CD14-positive monocyte (primary cell): Measurements from ENCODE around the gene PPBP. TPM values are rescaled to one million over a fixed set of nuclear protein-coding genes. Genes with fewer than 3 reads are reported as not detected.

Experiments used
- DNase-seq, 3 donors: peaks; one replicate each; pipeline ENCODE4 v3.0.0-alpha.2; 2011 to 2022
- H2AFZ ChIP-seq: 2 replicates; pipeline ENCODE4 v1.6.0; 2012; ENCODE audit warnings: mild to moderate bottlenecking, low read depth, low read length, inconsistent platforms; ENCODE audit not compliant: insufficient read depth, poor library complexity, severe bottlenecking
- H3K27ac ChIP-seq, 2 donors: 1 replicate in 1 of 2; 2 replicates in 1 of 2; pipeline ENCODE4 v1.5.1; 2012 to 2013; ENCODE audit warnings: low read length in 2 of 2, control low read depth in 1 of 2, inconsistent platforms in 1 of 2, low read depth in 1 of 2, mild to moderate bottlenecking in 1 of 2
- H3K27me3 ChIP-seq, 2 donors: one replicate each; pipeline versions ENCODE4 v1.6.0 to v1.6.1; 2011 to 2013; ENCODE audit warnings: low read length in 2 of 2; ENCODE audit not compliant: control insufficient read depth in 2 of 2, insufficient read depth in 2 of 2
- H3K36me3 ChIP-seq, 2 donors: replicated peaks in 1 of 2; 1 replicate in 1 of 2; 2 replicates in 1 of 2; pipeline versions ENCODE4 v1.5.1 to v1.6.1; 2012 to 2013; ENCODE audit warnings: low read length in 2 of 2, control low read depth in 1 of 2, inconsistent platforms in 1 of 2, mild to moderate bottlenecking in 1 of 2; ENCODE audit not compliant: insufficient read depth in 2 of 2, control insufficient read depth in 1 of 2
- H3K4me1 ChIP-seq, 2 donors: 1 replicate in 1 of 2; 2 replicates in 1 of 2; pipeline versions ENCODE4 v1.5.1 to v1.6.1; 2012 to 2013; ENCODE audit warnings: low read length in 2 of 2, control low read depth in 1 of 2, inconsistent platforms in 1 of 2, mild to moderate bottlenecking in 1 of 2, moderate library complexity in 1 of 2; ENCODE audit not compliant: insufficient read depth in 2 of 2, control insufficient read depth in 1 of 2
- H3K4me2 ChIP-seq: replicated peaks from 2 replicates; pipeline ENCODE3; 2012; ENCODE audit warnings: low read length, moderate library complexity, mild to moderate bottlenecking; ENCODE audit not compliant: poor library complexity, severe bottlenecking; ENCODE audit errors: extremely low read depth
- H3K4me3 ChIP-seq, 3 experiments: fragments of 200-600 bp in 1 of 3; sonication (generic) in 1 of 3; replicated peaks in 1 of 3; 1 replicate in 2 of 3; 2 replicates in 1 of 3; pipeline ENCODE4 v1.5.1; 2011 to 2013; ENCODE audit warnings: low read length in 3 of 3, mild to moderate bottlenecking in 3 of 3, control low read depth in 2 of 3, low read depth in 2 of 3, inconsistent platforms in 1 of 3, moderate library complexity in 1 of 3
- H3K79me2 ChIP-seq: 2 replicates; pipeline ENCODE4 v1.6.0; 2012; ENCODE audit warnings: mild to moderate bottlenecking, control low read depth, inconsistent platforms, low read length, moderate library complexity; ENCODE audit not compliant: insufficient read depth
- H3K9ac ChIP-seq: 2 replicates; pipeline ENCODE4 v1.6.0; 2017; ENCODE audit warnings: low read length, mild to moderate bottlenecking; ENCODE audit not compliant: insufficient read depth, poor library complexity, severe bottlenecking
- H3K9me3 ChIP-seq, 2 donors: replicated peaks in 1 of 2; 1 replicate in 1 of 2; 2 replicates in 1 of 2; pipeline versions ENCODE4 v1.5.1 to v1.6.1; 2012 to 2013; ENCODE audit warnings: low read length in 2 of 2, control low read depth in 1 of 2; ENCODE audit not compliant: control insufficient read depth in 1 of 2, insufficient read depth in 1 of 2
- H4K20me1 ChIP-seq: 2 replicates; pipeline ENCODE4 v1.6.0; 2012; ENCODE audit warnings: mild to moderate bottlenecking, low read length, control low read depth, moderate library complexity; ENCODE audit not compliant: insufficient read depth
- H3K27ac Mint-ChIP-seq, 7 donors: one replicate each; pipeline ENCODE4 v1.8.0; 2020; ENCODE audit warnings: mild to moderate bottlenecking in 7 of 7, mixed read lengths in 7 of 7, moderate library complexity in 6 of 7, inconsistent platforms in 2 of 7
- H3K27me3 Mint-ChIP-seq, 3 donors: one replicate each; pipeline ENCODE4 v1.8.0; 2021 to 2022; ENCODE audit warnings: low read depth in 3 of 3, mild to moderate bottlenecking in 3 of 3, mixed read lengths in 3 of 3, moderate library complexity in 3 of 3, inconsistent platforms in 1 of 3
- H3K36me3 Mint-ChIP-seq, 2 donors: one replicate each; pipeline ENCODE4 v1.8.0; 2020; ENCODE audit warnings: mixed read lengths in 2 of 2, inconsistent platforms in 1 of 2, mild to moderate bottlenecking in 1 of 2
- H3K4me1 Mint-ChIP-seq: one replicate; pipeline ENCODE4 v1.8.0; 2020; ENCODE audit warnings: mild to moderate bottlenecking, mixed read lengths
- H3K4me3 Mint-ChIP-seq, 2 donors: one replicate each; pipeline ENCODE4 v1.8.0; 2020; ENCODE audit warnings: mild to moderate bottlenecking in 2 of 2, mixed read lengths in 2 of 2, moderate library complexity in 1 of 2
- H3K9me3 Mint-ChIP-seq, 7 donors: one replicate each; pipeline ENCODE4 v1.8.0; 2020 to 2022; ENCODE audit warnings: mixed read lengths in 7 of 7, mild to moderate bottlenecking in 6 of 7, moderate library complexity in 6 of 7, inconsistent platforms in 2 of 7
- CTCF ChIP-seq: fragments of 200-600 bp; IDR thresholded peaks from one replicate; pipeline ENCODE4 v1.8.0; 2022; ENCODE audit warnings: antibody characterized with exemption, mild to moderate bottlenecking
- WGBS: methylation state at CpG from one replicate; pipeline ENCODE4 v1.1.5; 2013; ENCODE audit warnings: missing lambda C conversion rate; ENCODE audit not compliant: insufficient coverage; 5-methylcytosine and 5-hydroxymethylcytosine counted together
- intact Hi-C, 2 donors: fragments of 100-400 bp; cut with micrococcal nuclease; formaldehyde crosslinking; loops; one replicate each; pipeline versions ENCODE4 v1.15.0 to v1.15.1; 2023
- polyA plus RNA-seq, 3 donors: library from polyadenylated mRNA; depleted of rRNA in 1 of 3; unstranded in 2 of 3; stranded (reverse) in 1 of 3; fragments of 300-500 nt in 2 of 3; fragments of >200 nt in 1 of 3; fragmentation: Illumina TruSeq in 2 of 3; gene quantifications; 1 replicate in 2 of 3; 2 replicates in 1 of 3; pipeline ENCODE4 v1.2.3, GENCODE V29; 2012 to 2021

Gene PPBP
- polyA plus RNA-seq, 3 donors = 0.65 to 63.1 (median 16.3) TPM

DNA sequence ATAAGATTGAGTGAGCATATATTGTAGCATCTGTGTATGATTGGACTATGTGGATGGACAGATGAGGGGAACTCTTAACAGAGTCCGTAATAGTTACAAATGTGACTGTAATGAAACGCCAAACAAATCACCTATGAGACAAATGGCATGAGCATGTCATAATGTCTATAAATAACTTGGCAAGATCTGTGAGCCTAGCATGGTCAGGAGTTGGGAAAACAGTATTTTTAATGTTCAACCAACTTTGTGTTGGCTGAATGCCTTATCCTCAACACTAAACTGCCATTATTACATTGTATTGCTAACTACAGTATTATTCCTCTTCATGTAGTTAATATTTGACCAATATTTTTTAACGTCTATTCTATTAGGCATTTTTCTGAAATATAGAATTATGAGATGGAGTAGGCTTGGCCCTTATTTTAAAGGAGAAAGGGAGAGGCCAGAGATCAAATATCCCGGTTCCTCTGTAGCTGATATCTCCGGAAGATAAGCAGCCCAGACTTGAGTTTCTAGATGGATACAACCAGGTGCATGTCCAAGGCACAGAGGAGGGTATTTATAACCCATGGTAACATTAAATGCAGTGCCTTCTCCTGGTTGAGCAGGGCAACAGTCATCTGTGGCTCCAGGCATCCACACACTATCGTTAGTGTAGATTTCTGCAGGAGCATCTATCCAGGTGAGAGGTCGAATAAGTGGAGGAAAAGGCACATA is 38.8 kb downstream of the PPBP start:
- peaks cover 16 to 23% (median 16%) of the 10 kb centered on the region in 3 donors for H3K27me3 Mint-ChIP-seq
- H3K9me3 ChIP-seq = no peaks in the 10 kb centered on the region
- H3K9me3 Mint-ChIP-seq = peaks cover 0 to 5% (median 2%) of the 10 kb centered on the region in 7 donors
- H3K4me2 ChIP-seq = no peak overlapping the region
- DNase-seq = no peak
- peaks cover 1 to 5% of the 10 kb centered on the region in 2 donors for H3K4me1 ChIP-seq
- H3K27ac ChIP-seq = no peak overlapping the region
- H3K27me3 ChIP-seq = peaks cover 18 to 20% of the 10 kb centered on the region in 2 donors
- H2AFZ ChIP-seq = no peak overlapping the region
- H3K4me1 Mint-ChIP-seq = peaks cover 2% of the 10 kb centered on the region
- H3K36me3 ChIP-seq = no peaks in the 10 kb centered on the region
- no peak overlapping the region for H3K4me3 Mint-ChIP-seq
- H3K36me3 Mint-ChIP-seq = peaks cover 0 to 2% of the 10 kb centered on the region in 2 donors
- H3K4me3 ChIP-seq = no peak overlapping the region
- intact Hi-C loops = no loop called here
- peak overlapping the region in 1 of 7 donors; percentile 53 for H3K27ac Mint-ChIP-seq
- 100% methylated on average over 3 of the region's 7 CpGs for WGBS
- no peak overlapping the region for H3K9ac ChIP-seq
- H4K20me1 ChIP-seq = no peaks in the 10 kb centered on the region
- no peaks in the 10 kb centered on the region for H3K79me2 ChIP-seq
- no peak for TF ChIP-seq CTCF

DNA sequence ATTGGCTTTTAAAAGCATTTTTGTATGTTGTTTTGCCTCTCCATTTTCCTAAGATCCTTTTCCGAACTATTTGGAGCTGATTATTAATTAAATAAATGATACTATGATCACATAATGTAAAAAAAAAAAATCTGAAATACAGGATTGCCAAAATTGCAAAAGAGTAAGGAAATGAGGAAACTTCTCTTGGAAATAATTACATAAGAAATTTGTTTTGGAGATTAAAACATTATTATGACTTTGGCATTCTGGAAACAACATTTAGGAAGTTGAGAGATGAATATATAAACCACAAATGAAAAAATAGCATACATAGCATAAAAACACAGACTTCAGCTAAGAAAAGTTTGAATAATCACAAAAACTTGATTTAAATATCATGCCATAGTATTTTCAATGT is 39.7 kb downstream of the PPBP start:
- no peak for DNase-seq
- no peak overlapping the region for H2AFZ ChIP-seq
- no peak overlapping the region for H3K4me3 ChIP-seq
- H3K9ac ChIP-seq = no peak overlapping the region
- peaks cover 6 to 10% of the 10 kb centered on the region in 2 donors for H3K4me1 ChIP-seq
- WGBS = no CpG with 5 or more reads among the region's 1 CpG
- peaks cover 0 to 5% of the 10 kb centered on the region in 2 donors for H3K36me3 Mint-ChIP-seq
- no peak overlapping the region for H3K4me2 ChIP-seq
- intact Hi-C loops = no loop called here
- H3K79me2 ChIP-seq = no peaks in the 10 kb centered on the region
- H3K27me3 Mint-ChIP-seq = peaks cover 24 to 32% (median 24%) of the 10 kb centered on the region in 3 donors
- peaks cover 0 to 3% of the 10 kb centered on the region in 2 donors for H3K9me3 ChIP-seq
- H3K27ac ChIP-seq = no peak overlapping the region
- H3K36me3 ChIP-seq = no peaks in the 10 kb centered on the region
- H3K9me3 Mint-ChIP-seq = peaks cover 0 to 7% (median 5%) of the 10 kb centered on the region in 7 donors
- no peak overlapping the region for H3K27ac Mint-ChIP-seq
- no peaks in the 10 kb centered on the region for H4K20me1 ChIP-seq
- peaks cover 26 to 28% of the 10 kb centered on the region in 2 donors for H3K27me3 ChIP-seq
- H3K4me3 Mint-ChIP-seq = no peak overlapping the region
- peaks cover 5% of the 10 kb centered on the region for H3K4me1 Mint-ChIP-seq
- no peak for TF ChIP-seq CTCF
